A549 (cell line): Measurements from ENCODE around the gene HOXC12.

Source experiments
- EP300 ChIP-seq, 2 experiments: fragments of >200 bp; sonication (Bioruptor Twin); formaldehyde crosslinking; IDR thresholded peaks; 2 replicates in 1 of 2; 3 replicates in 1 of 2; pipeline ENCODE4 v1.6.1; 2016 to 2017
- JUN ChIP-seq, 2 experiments: fragments of >200 bp; sonication (Bioruptor Twin); formaldehyde crosslinking; IDR thresholded peaks; 2 replicates in 1 of 2; 3 replicates in 1 of 2; pipeline ENCODE4 v1.6.1; 2016 to 2017
- POLR2A ChIP-seq: IDR thresholded peaks from 2 replicates; pipeline ENCODE4 v1.6.1; 2012; ENCODE audit warnings: mild to moderate bottlenecking, low read length
- SMC3 ChIP-seq: fragments of >200 bp; sonication (Bioruptor Twin); formaldehyde crosslinking; IDR thresholded peaks from 3 replicates; pipeline ENCODE4 v1.6.1; 2018; ENCODE audit warnings: inconsistent platforms
- TF ChIP-seq, protein P1 (sequence below): fragments of >200 bp; sonication (Bioruptor Twin); formaldehyde crosslinking; IDR thresholded peaks from 3 replicates; pipeline ENCODE4 v1.5.1; 2016
- TF ChIP-seq, protein P2 (sequence below): fragments of 450-650 bp; IDR thresholded peaks from 2 replicates; pipeline ENCODE4 v1.6.1; 2014; ENCODE audit warnings: antibody characterized with exemption

DNA sequence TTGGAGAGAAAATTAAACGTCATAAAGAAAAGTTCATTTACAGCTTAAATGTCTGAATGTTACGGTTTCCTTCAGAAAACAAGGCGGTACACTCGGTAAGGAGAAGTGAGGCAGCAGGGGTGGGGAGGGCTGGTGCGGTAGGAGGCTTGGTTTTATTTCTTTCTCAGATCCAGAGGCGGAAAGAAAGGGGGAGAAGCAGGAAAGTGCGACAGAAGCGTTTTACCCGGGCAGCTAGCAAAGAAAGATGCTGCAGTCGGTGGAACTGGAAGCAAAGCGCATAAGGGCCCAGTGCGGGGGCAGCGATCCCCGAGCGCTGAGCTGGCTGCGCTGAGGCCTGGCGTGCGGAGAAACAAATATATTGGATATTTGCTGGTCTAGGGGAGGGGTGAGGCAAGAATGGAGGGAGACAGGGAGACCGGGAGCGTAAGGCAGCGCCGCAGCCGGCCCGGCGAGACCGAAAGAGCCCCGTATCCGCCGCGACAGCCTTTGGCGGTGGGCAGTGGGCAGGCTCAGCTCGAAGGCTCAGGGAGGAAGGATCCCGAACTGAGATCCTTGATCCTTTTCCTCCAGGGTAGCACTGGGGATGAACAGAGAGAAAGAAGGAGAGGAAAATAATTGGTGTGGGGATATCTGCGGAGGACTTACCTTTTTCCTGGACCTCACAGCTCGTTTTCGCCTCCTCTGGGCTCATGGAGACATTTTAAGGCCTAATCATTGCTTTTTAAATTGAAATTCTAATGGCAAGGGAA, 11.9 kb downstream of the HOXC12 start:
- TF ChIP-seq EP300 (IDR thresholded peaks at IDR 0.05) (no peak), JUN (IDR thresholded peaks at IDR 0.05) (no peak), POLR2A (no peak), SMC3 (no peak)
- TF ChIP-seq, protein P1, sequence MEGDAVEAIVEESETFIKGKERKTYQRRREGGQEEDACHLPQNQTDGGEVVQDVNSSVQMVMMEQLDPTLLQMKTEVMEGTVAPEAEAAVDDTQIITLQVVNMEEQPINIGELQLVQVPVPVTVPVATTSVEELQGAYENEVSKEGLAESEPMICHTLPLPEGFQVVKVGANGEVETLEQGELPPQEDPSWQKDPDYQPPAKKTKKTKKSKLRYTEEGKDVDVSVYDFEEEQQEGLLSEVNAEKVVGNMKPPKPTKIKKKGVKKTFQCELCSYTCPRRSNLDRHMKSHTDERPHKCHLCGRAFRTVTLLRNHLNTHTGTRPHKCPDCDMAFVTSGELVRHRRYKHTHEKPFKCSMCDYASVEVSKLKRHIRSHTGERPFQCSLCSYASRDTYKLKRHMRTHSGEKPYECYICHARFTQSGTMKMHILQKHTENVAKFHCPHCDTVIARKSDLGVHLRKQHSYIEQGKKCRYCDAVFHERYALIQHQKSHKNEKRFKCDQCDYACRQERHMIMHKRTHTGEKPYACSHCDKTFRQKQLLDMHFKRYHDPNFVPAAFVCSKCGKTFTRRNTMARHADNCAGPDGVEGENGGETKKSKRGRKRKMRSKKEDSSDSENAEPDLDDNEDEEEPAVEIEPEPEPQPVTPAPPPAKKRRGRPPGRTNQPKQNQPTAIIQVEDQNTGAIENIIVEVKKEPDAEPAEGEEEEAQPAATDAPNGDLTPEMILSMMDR = no peak
- TF ChIP-seq, protein P2, sequence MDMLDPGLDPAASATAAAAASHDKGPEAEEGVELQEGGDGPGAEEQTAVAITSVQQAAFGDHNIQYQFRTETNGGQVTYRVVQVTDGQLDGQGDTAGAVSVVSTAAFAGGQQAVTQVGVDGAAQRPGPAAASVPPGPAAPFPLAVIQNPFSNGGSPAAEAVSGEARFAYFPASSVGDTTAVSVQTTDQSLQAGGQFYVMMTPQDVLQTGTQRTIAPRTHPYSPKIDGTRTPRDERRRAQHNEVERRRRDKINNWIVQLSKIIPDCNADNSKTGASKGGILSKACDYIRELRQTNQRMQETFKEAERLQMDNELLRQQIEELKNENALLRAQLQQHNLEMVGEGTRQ = no peak
